SK-N-SH (cell line): ENCODE results near the gene TMEM60.

Experiments
- EZH2phosphoT487 ChIP-seq: fragments of 200-600 bp; sonication (generic); IDR thresholded peaks from 2 replicates; pipeline ENCODE4 v1.6.1; 2017; ENCODE audit warnings: low read depth, mixed run types, mild to moderate bottlenecking, antibody characterized with exemption, moderate library complexity, borderline replicate concordance
- RAD21 ChIP-seq: IDR thresholded peaks from 2 replicates; pipeline ENCODE4 v1.6.1; 2012; ENCODE audit warnings: mild to moderate bottlenecking, low read length
- REST ChIP-seq: IDR thresholded peaks from 2 replicates; pipeline ENCODE4 v1.6.1; 2012; ENCODE audit warnings: mild to moderate bottlenecking, low read depth, low read length, moderate library complexity
- SMC3 ChIP-seq: IDR thresholded peaks from 2 replicates; pipeline ENCODE4 v1.6.1; 2012; ENCODE audit warnings: low read depth, low read length, improper control_type of control experiment
- YY1 ChIP-seq: IDR thresholded peaks from 2 replicates; pipeline ENCODE4 v1.4.0; 2012; ENCODE audit warnings: low read depth, mild to moderate bottlenecking
- TF ChIP-seq, protein P1 (sequence below): fragments of 200-600 bp; sonication (generic); IDR thresholded peaks from 2 replicates; pipeline ENCODE4 v1.6.1; 2017; ENCODE audit warnings: antibody characterized with exemption, mild to moderate bottlenecking, moderate library complexity
- TF ChIP-seq, protein P2 (sequence below): IDR thresholded peaks from 2 replicates; pipeline ENCODE4 v1.4.0; 2012; ENCODE audit warnings: low read depth

- no peak for TF ChIP-seq REST
- TF ChIP-seq, protein P1, sequence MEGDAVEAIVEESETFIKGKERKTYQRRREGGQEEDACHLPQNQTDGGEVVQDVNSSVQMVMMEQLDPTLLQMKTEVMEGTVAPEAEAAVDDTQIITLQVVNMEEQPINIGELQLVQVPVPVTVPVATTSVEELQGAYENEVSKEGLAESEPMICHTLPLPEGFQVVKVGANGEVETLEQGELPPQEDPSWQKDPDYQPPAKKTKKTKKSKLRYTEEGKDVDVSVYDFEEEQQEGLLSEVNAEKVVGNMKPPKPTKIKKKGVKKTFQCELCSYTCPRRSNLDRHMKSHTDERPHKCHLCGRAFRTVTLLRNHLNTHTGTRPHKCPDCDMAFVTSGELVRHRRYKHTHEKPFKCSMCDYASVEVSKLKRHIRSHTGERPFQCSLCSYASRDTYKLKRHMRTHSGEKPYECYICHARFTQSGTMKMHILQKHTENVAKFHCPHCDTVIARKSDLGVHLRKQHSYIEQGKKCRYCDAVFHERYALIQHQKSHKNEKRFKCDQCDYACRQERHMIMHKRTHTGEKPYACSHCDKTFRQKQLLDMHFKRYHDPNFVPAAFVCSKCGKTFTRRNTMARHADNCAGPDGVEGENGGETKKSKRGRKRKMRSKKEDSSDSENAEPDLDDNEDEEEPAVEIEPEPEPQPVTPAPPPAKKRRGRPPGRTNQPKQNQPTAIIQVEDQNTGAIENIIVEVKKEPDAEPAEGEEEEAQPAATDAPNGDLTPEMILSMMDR, result no peak
- TF ChIP-seq EZH2phosphoT487, result no peak
- TF ChIP-seq YY1, result no peak
- TF ChIP-seq RAD21, result no peak
- no peak for TF ChIP-seq SMC3
- TF ChIP-seq, protein P2, sequence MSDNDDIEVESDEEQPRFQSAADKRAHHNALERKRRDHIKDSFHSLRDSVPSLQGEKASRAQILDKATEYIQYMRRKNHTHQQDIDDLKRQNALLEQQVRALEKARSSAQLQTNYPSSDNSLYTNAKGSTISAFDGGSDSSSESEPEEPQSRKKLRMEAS, result no peak
These were observed 32.1 kb downstream of the TMEM60 start for GRCh38 chr7:77765906-77766800.
